Mesenchymal stem cell (in vitro differentiated cells and primary cell): Measurements from ENCODE around the gene KCNAB2.

Experiments used
- DNase-seq: peaks from one replicate; pipeline ENCODE4 v3.0.0-alpha.2; 2013
- H2AFZ ChIP-seq: one replicate; pipeline ENCODE4 v1.6.1; 2013; ENCODE audit warnings: low read depth, mild to moderate bottlenecking, control low read depth, inconsistent platforms, low read length, moderate library complexity
- H2AK5ac ChIP-seq: 2 replicates; pipeline ENCODE4 v1.6.1; 2013; ENCODE audit warnings: low read length, moderate library complexity, mild to moderate bottlenecking, inconsistent platforms; ENCODE audit not compliant: severe bottlenecking
- H2BK120ac ChIP-seq: one replicate; pipeline ENCODE4 v1.6.1; 2013; ENCODE audit warnings: low read depth, mild to moderate bottlenecking, inconsistent platforms, low read length, moderate library complexity
- H2BK12ac ChIP-seq, 2 experiments: one replicate each; pipeline ENCODE4 v1.6.1; 2013; ENCODE audit warnings: inconsistent platforms in 2 of 2, low read length in 2 of 2, mild to moderate bottlenecking in 2 of 2, moderate library complexity in 2 of 2, control low read depth in 1 of 2
- H2BK15ac ChIP-seq: one replicate; pipeline ENCODE4 v1.6.1; 2013; ENCODE audit warnings: mild to moderate bottlenecking, low read depth, inconsistent platforms; ENCODE audit not compliant: poor library complexity, severe bottlenecking
- H2BK5ac ChIP-seq: 2 replicates; pipeline ENCODE4 v1.6.1; 2013; ENCODE audit warnings: low read depth, mild to moderate bottlenecking, low read length, control low read depth, inconsistent platforms; ENCODE audit not compliant: poor library complexity, severe bottlenecking
- H3K14ac ChIP-seq, 2 experiments: one replicate each; pipeline ENCODE4 v1.6.1; 2013; ENCODE audit warnings: inconsistent platforms in 2 of 2, low read length in 2 of 2, control low read depth in 1 of 2, mild to moderate bottlenecking in 1 of 2, moderate library complexity in 1 of 2
- H3K18ac ChIP-seq, 2 experiments: one replicate each; pipeline ENCODE4 v1.6.1; 2013; ENCODE audit warnings: inconsistent platforms in 2 of 2, low read length in 2 of 2, control low read depth in 1 of 2, low read depth in 1 of 2, mild to moderate bottlenecking in 1 of 2
- H3K23ac ChIP-seq, 2 experiments: one replicate each; pipeline ENCODE4 v1.6.1; 2013; ENCODE audit warnings: inconsistent platforms in 2 of 2, low read length in 2 of 2, mild to moderate bottlenecking in 2 of 2, moderate library complexity in 2 of 2, control low read depth in 1 of 2
- H3K27ac ChIP-seq: 2 replicates; pipeline ENCODE4 v1.5.1; 2013; ENCODE audit warnings: mild to moderate bottlenecking, moderate library complexity, low read length, control low read depth, inconsistent platforms; ENCODE audit not compliant: poor library complexity, severe bottlenecking
- H3K27me3 ChIP-seq, 2 experiments: 2 replicates each; pipeline versions ENCODE4 v1.6.1 to v1.7.0; 2013; ENCODE audit warnings: low read length in 2 of 2, mild to moderate bottlenecking in 2 of 2, moderate library complexity in 2 of 2, control low read depth in 1 of 2, inconsistent platforms in 1 of 2; ENCODE audit not compliant: control insufficient read depth in 1 of 2, insufficient read depth in 1 of 2
- H3K36me3 ChIP-seq, 2 experiments: 2 replicates each; pipeline versions ENCODE4 v1.6.1 to v1.7.0; 2013; ENCODE audit warnings: low read length in 2 of 2, control low read depth in 1 of 2, inconsistent platforms in 1 of 2, low read depth in 1 of 2, mild to moderate bottlenecking in 1 of 2; ENCODE audit not compliant: insufficient read depth in 2 of 2, control insufficient read depth in 1 of 2
- H3K4ac ChIP-seq, 2 experiments: one replicate each; pipeline ENCODE4 v1.6.1; 2013; ENCODE audit warnings: inconsistent platforms in 2 of 2, low read length in 2 of 2, mild to moderate bottlenecking in 2 of 2, moderate library complexity in 2 of 2, control low read depth in 1 of 2, low read depth in 1 of 2
- H3K4me1 ChIP-seq: 2 replicates; pipeline ENCODE4 v1.6.1; 2013; ENCODE audit warnings: low read depth, low read length, control low read depth; ENCODE audit not compliant: control insufficient read depth, insufficient read depth
- H3K4me2 ChIP-seq: 2 replicates; pipeline ENCODE4 v1.6.1; 2013; ENCODE audit warnings: low read length, mild to moderate bottlenecking, inconsistent platforms; ENCODE audit not compliant: poor library complexity, severe bottlenecking
- H3K4me3 ChIP-seq, 2 experiments: 2 replicates each; pipeline versions ENCODE4 v1.5.1 to v1.7.0; 2013; ENCODE audit warnings: low read length in 2 of 2, mild to moderate bottlenecking in 2 of 2, control low read depth in 1 of 2, low read depth in 1 of 2; ENCODE audit not compliant: insufficient read depth in 1 of 2
- H3K79me1 ChIP-seq: replicated peaks from 2 replicates; pipeline ENCODE4 v1.6.1; 2013; ENCODE audit warnings: mild to moderate bottlenecking, control low read depth, low read length, inconsistent platforms; ENCODE audit not compliant: poor library complexity, severe bottlenecking
- H3K9ac ChIP-seq: 2 replicates; pipeline ENCODE4 v1.7.0; 2013; ENCODE audit warnings: mild to moderate bottlenecking, low read length, moderate library complexity
- H3K9me3 ChIP-seq: 2 replicates; pipeline ENCODE4 v1.7.0; 2013; ENCODE audit warnings: mild to moderate bottlenecking, low read length; ENCODE audit not compliant: control insufficient read depth
- H4K8ac ChIP-seq: one replicate; pipeline ENCODE4 v1.6.1; 2013; ENCODE audit warnings: inconsistent platforms, mild to moderate bottlenecking, low read length, moderate library complexity
- H4K91ac ChIP-seq: one replicate; pipeline ENCODE4 v1.6.1; 2013; ENCODE audit warnings: mild to moderate bottlenecking, low read length, inconsistent platforms
- WGBS: methylation state at CpG from one replicate; pipeline ENCODE4 v1.1.7; 2013; ENCODE audit warnings: mixed read lengths; 5-methylcytosine and 5-hydroxymethylcytosine counted together

Gene KCNAB2

GRCh38 chr1:6011946-6012258 lies 33.8 kb upstream of the KCNAB2 start:
- no peak overlapping the region for H2BK120ac ChIP-seq
- no peaks in the 10 kb centered on the region for H3K79me1 ChIP-seq
- no peak overlapping the region for H3K27ac ChIP-seq
- H3K4me2 ChIP-seq: no peak overlapping the region
- 88% methylated on average over 3 of the region's 3 CpGs for WGBS
- no peak overlapping the region for H3K4me3 ChIP-seq
- H2AFZ ChIP-seq: no peak overlapping the region
- no peak overlapping the region for H3K4ac ChIP-seq
- no peak overlapping the region for H4K91ac ChIP-seq
- no peak overlapping the region for H2BK5ac ChIP-seq
- no peak for DNase-seq
- no peak overlapping the region for H3K18ac ChIP-seq
- no peaks in the 10 kb centered on the region for H3K36me3 ChIP-seq
- H3K14ac ChIP-seq: no peak overlapping the region
- H4K8ac ChIP-seq: no peak overlapping the region
- H3K23ac ChIP-seq: no peak overlapping the region
- H3K9me3 ChIP-seq: no peaks in the 10 kb centered on the region
- H2AK5ac ChIP-seq: no peak overlapping the region
- no peak overlapping the region for H2BK15ac ChIP-seq
- no peak overlapping the region for H2BK12ac ChIP-seq
- peaks cover 0 to 2% of the 10 kb centered on the region in 2 experiments for H3K27me3 ChIP-seq
- no peaks in the 10 kb centered on the region for H3K4me1 ChIP-seq
- no peak overlapping the region for H3K9ac ChIP-seq

GRCh38 chr1:6012529-6013318 lies 33.0 kb upstream of the KCNAB2 start:
- Histone ChIP-seq H3K79me1 (no peaks in the 10 kb centered on the region), H3K14ac (no peak overlapping the region), H3K4me2 (no peak overlapping the region), H2BK120ac (no peak overlapping the region), H2AFZ (no peak overlapping the region), H3K4me3 (no peak overlapping the region), H3K9ac (no peak overlapping the region), H3K23ac (no peak overlapping the region), H3K9me3 (no peaks in the 10 kb centered on the region), H2BK15ac (no peak overlapping the region), H2BK12ac (no peak overlapping the region), H2BK5ac (no peak overlapping the region), H3K27me3 (no peaks in the 10 kb centered on the region), H3K4me1 (no peaks in the 10 kb centered on the region), H3K18ac (no peak overlapping the region), H4K91ac (no peak overlapping the region), H3K27ac (no peak overlapping the region), H3K36me3 (no peaks in the 10 kb centered on the region), H2AK5ac (no peak overlapping the region), H3K4ac (no peak overlapping the region), H4K8ac (no peak overlapping the region)
- WGBS: 89% methylated on average over 17 of the region's 17 CpGs
- DNase-seq: no peak

DNA sequence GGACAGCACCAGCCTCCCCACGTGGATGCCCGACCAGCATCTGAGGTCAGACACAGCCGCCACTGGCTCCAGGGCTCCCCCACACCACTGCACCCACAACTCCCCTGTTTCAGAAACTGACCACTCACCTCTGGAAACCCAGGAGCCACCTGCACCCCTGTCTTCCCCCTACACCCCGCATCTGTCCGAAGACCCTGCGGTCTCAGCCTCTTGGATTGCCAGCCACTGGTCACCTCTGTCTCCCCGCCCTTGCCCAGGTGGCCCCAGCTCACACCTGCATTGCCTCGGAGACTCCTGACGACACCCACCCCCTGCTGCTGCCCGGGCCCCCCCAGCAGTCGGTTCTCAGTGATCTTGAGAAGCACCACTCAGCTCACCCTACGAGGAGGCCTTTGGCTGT lies 32.2 kb upstream of the KCNAB2 start:
- Histone ChIP-seq H3K36me3 (no peaks in the 10 kb centered on the region), H3K27ac (no peak overlapping the region), H3K4ac (no peak overlapping the region), H2BK12ac (no peak overlapping the region), H3K14ac (no peak overlapping the region), H3K4me3 (no peak overlapping the region), H2BK120ac (no peak overlapping the region), H3K9ac (no peak overlapping the region), H3K9me3 (no peaks in the 10 kb centered on the region), H3K4me1 (no peaks in the 10 kb centered on the region), H3K4me2 (no peak overlapping the region), H2BK15ac (no peak overlapping the region), H4K8ac (no peak overlapping the region), H3K79me1 (no peaks in the 10 kb centered on the region), H4K91ac (no peak overlapping the region), H2AK5ac (no peak overlapping the region), H3K23ac (no peak overlapping the region), H3K18ac (no peak overlapping the region), H2BK5ac (no peak overlapping the region), H2AFZ (no peak overlapping the region), H3K27me3 (no peaks in the 10 kb centered on the region)
- WGBS: 76% methylated on average over 12 of the region's 12 CpGs
- DNase-seq: no peak

DNA sequence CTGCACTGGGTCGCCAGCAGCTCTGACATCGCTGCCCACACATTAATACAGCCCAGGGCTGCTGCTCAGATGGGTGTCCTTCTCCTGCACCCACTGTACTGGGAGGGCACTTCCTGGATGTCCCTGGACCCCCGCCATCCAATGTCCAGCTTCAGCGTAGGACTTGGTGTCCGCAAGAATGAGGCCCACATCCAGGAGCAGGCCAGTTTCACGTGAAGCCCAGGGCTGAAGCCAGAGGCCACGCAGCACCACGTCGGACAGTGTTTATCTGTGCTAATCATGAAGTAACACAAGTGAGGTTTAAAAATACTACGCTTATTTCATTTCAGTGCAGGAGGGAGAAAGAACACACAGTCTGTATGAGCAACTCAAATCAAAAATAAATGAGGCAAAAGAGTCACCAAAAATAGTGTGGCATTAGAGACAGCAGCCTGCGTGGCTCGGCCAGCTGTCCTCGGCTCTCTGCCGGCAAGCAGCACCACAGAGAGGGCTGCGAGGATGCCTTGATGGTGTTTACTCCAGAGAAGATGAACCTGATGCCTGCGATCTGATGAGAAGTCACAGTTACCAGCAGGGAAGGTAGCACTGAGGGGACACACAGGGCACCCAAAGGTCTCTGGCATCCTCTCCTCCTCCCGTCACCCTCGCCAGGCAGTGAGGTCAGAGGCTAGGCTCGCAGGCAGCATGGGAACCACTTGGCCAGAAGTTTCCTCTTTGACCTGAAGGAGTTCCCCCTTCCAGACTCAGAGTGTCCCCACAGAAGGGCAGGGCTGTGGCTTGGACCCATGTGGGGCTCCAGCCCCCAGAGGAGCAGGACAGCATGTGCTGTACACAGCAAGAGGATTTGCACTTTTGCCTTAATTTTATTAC lies 31.3 kb upstream of the KCNAB2 start:
- H3K79me1 ChIP-seq: no peaks in the 10 kb centered on the region
- H2AFZ ChIP-seq: no peak overlapping the region
- no peak overlapping the region for H2BK120ac ChIP-seq
- no peaks in the 10 kb centered on the region for H3K36me3 ChIP-seq
- no peak overlapping the region for H2AK5ac ChIP-seq
- no peak overlapping the region for H3K14ac ChIP-seq
- H2BK5ac ChIP-seq: no peak overlapping the region
- no peak overlapping the region for H3K27ac ChIP-seq
- H2BK12ac ChIP-seq: no peak overlapping the region
- no peak overlapping the region for H3K4me2 ChIP-seq
- no peak overlapping the region for H3K4ac ChIP-seq
- no peaks in the 10 kb centered on the region for H3K4me1 ChIP-seq
- WGBS: 88% methylated on average over 19 of the region's 19 CpGs
- no peaks in the 10 kb centered on the region for H3K9me3 ChIP-seq
- H4K8ac ChIP-seq: no peak overlapping the region
- no peak overlapping the region for H4K91ac ChIP-seq
- DNase-seq: no peak
- no peak overlapping the region for H2BK15ac ChIP-seq
- H3K18ac ChIP-seq: no peak overlapping the region
- H3K9ac ChIP-seq: no peak overlapping the region
- H3K27me3 ChIP-seq: no peaks in the 10 kb centered on the region
- peak overlapping the region in 1 of 2 experiments; percentile 16 for H3K4me3 ChIP-seq
- no peak overlapping the region for H3K23ac ChIP-seq
